SIG-M5 (cell line): ENCODE data around the gene GAA.
"Not testable (repeated sequence)": the region's sequence is repeated elsewhere in the genome, so short reads cannot be mapped to it uniquely, and the experiment has no call there.

Experiments used
- DNase-seq: peaks from one replicate; lab custom pipeline; 2025; lab: John Stamatoyannopoulos, UW

The GAA gene

DNA sequence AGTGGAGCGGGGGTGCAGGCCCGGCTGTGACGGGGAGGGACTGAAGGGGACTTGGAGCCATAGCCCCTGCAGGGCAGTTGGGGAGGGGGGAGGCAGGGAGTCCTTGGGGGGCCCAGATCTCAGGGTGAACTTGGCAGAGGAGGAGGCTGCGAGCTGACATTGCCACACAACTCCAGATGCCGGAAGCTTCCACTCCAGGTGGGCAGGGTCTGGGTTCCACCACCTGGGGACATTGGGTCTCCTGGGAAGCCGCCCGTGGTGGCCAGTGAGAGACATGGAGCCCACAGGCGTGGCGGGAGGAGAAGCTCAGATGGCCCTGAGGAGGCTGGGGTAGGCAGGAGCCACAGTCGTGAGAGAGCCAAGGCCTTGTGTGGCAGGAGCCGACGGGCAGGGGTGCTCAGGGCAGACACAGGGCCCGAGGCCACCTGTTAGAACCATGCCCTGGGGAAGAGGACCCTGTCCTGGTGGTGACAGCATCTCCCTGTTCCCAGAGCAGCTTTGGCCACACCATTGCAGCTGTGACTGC lies 18.2 kb upstream of the GAA start:
- no peak for DNase-seq

DNA sequence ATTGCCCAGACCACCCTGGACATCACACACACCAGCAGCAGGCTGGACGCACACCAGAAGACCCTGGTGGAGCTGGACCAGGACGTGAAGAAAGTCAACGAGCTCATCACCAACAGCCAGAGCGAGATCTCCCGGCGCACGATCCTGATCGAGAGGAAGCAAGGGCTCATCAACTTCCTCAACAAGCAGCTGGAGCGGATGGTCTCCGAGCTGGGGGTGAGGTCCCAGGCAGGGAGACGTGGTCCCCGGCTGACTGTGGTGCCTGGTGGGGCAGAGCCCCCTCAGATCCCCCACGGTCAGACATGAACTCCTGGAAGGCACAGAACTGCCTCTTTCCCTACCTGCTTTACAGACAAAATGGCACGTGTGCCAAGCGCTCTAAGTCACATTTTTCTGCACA lies 16.6 kb upstream of the GAA start:
- no peak for DNase-seq

- DNase-seq: no peak
Observed at GRCh38 chr17:80086081-80086480, 15.3 kb upstream of the GAA start.

DNA sequence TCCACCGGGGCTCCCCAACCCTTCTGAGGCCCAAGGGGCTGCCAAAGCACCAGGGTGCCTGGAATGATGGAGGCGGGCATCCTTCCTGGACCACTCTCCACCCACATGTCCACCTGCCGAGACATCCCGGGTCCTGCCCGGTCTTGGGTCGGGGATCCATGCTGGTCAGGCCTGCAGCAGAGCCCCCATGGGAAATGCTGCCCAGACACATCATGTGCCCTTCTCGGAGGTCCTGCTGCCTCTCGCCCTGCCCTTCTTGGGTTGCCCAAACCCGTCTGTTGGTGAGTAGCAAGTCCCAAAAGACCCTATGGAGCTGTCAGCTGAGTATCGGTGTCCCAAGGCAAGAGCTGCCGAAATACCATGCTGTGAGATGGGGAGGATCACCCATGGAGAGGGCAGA lies 14.8 kb upstream of the GAA start:
- DNase-seq: no peak

DNA sequence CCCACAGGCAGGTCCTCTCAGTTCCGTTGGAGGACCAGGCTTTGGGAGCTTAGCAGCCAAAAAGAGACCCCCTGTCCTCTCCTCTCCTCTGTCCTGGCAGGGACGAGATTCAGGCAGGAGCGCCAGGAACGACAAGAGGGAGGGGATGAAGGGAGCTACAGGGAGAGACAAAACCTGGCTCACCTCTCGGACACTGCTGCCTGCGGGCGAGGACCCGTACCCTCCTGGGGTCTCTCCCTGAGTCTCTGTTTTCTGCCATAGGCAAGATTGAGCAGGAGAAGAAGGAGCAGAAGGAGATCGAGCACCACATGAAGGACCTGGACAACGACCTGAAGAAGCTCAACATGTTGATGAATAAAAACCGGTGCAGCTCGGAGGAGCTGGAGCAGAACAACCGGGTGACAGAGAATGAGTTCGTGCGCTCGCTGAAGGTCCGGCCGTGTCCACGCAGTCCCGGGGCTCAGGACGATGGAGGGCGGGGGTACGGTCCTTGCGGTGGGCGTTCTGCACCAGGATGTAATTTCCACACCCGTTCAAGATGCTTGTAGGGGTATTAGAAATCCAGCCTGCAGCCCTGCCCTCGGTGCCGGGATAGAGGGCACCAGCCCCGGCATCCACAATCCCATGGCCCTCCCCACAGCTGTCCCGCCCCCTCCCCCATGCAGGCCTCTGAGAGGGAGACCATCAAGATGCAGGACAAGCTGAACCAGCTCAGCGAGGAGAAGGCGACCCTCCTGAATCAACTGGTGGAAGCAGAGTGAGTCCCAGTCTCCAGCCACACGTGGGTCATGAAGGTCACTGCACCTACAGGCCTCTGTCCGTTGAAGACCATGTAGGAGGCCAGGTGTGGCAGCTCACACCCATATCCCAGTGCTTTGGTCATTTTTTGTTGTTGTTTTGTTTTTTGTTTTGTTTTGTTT lies 13.8 kb upstream of the GAA start:
- DNase-seq: no peak

DNA sequence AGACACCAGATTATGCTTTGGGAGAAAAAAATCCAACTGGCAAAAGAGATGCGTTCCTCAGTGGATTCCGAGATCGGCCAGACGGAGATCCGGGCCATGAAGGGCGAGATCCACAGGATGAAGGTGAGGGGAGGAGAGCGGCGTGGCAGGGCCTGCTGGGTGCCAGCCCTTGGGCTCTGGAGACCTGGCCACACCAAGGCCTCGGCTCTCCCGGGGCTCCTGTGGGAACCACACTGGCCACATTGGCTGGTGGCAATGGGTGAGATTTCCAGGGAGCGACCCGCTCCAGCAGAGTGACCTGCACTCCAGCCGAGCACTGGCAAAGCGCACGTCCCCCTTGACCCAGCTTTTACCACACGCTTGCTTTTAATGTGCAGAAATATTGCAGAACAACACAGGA lies 11.6 kb upstream of the GAA start:
- DNase-seq: no peak

- DNase-seq: not testable (repeated sequence)
Observed at GRCh38 chr17:80090164-80090563, 11.2 kb upstream of the GAA start.

DNA sequence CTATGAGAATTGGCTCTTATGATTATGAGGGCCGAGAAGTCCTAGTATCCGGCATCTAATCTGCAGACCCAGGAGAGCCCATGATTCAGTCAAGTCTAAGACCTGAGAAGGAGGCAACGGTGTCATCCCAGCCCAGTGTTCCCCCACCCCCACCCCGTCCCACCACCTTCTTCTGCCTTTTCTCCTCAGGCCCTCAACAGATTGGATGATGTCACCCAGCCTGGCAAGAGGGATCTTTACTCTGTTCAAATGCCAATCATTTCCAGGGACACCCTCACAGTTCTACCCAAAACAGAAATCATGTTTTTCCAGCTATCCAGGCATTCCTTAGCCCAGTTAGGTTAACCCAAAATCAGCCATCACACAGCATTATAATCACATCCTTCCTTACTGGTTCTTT lies 10.0 kb upstream of the GAA start:
- DNase-seq: no peak

DNA sequence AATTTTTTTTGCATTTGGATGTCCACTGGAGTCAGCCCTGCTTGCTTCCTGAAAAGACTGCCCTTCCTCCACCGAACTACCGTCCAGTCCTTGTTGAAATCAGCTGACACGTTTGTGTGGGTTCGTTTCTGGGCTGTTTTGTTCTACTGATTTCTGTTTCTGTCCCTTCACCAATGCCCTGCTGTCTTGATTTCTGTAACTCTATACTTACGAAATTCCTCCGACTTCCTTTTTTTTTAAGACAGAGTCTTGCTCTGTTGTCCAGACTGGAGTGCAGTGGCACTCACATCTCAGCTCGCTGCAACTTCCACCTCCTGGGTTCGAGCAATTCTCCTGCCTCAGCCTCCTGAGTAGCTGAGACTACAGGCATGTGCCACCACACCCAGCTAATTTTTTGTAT lies 8.4 kb upstream of the GAA start:
- peak; percentile 77 for DNase-seq

- DNase-seq: no peak
Observed at GRCh38 chr17:80095038-80095843, 6.1 kb upstream of the GAA start.

GRCh38 chr17:80095844-80096475 lies 5.4 kb upstream of the GAA start:
- DNase-seq: no peak

DNA sequence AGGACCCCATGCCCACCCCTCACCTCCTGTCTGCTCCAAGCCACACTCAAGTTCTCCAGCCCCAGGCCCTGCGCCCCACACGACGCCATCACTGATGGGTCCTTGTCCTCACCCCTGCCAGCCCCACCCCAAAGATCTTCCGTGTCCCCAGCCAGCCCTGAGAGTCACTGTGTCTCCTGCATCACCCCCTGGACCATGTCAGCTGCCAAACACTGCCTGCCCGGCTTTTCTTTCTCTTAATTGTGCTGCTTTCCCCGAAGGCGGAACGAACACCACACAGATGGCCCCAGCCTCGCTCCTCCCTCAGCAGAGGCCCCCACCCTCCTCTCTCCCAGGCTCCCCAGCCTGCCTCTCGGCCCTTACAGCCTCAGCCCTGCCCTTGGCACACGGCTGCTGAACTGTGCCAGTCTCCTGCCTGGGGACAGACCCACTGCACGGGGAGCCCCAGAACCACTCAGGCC lies 4.8 kb upstream of the GAA start:
- no peak for DNase-seq

DNA sequence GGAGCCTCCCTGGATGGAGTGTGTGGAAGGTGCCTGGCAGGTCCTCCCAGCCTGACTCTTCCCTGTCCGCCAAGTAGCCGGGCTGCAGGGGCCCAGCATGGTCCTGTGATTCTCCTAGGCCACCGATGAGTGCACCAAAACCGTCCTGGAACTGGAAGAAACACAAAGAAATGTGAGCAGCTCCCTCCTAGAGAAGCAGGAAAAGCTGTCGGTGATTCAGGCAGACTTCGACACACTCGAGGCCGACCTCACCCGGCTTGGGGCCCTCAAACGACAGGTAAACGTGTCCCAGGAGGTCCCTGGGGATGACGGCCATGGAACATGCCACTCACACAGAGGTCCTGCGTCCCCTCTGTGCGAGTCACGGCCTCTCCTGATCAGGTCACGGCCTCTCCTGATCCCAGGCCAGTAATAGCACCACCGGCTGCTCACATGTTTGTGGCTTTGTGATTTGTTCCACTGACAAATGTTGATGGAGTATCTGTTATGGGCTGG lies 4.2 kb upstream of the GAA start:
- DNase-seq: no peak

- no peak for DNase-seq
Observed at GRCh38 chr17:80097844-80098691, 3.3 kb upstream of the GAA start.

DNA sequence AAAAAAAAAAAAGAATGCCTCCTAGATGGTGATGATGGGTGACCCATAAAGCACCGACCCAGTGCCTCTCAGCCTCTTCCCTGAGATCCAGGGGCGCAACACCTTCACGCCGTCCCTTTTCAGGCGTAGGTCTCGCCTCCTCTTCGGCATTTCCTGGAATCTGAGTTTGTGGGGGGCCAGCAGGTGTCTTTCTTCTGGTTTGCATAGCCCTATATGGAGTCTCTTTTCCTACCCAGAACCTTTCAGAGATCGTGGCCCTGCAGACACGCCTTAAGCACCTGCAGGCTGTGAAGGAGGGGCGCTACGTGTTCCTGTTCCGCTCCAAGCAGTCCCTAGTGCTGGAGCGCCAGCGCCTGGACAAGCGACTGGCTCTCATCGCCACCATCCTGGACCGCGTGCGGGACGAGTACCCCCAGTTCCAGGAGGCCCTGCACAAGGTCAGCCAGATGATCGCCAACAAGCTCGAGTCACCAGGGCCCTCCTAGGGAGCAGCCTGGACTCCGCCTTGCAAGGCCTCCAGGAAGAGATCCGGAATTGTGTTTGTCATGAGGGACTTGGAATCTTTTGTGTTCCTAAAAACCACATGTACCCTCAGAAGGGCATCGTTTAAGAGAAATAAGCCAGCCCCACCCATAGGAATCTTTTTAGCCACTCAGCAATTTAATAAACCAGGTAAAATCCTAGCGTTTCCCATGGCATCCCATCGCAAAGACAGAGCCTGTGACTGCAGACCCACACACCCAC lies 1.9 kb upstream of the GAA start:
- no peak for DNase-seq

- no peak for DNase-seq
Observed at GRCh38 chr17:80100035-80100323, 1.4 kb upstream of the GAA start.

- no peak for DNase-seq
Observed at GRCh38 chr17:80101946-80102663, 724 bp downstream of the GAA start.

GRCh38 chr17:80102664-80103448 lies 1.5 kb downstream of the GAA start:
- no peak for DNase-seq

DNA sequence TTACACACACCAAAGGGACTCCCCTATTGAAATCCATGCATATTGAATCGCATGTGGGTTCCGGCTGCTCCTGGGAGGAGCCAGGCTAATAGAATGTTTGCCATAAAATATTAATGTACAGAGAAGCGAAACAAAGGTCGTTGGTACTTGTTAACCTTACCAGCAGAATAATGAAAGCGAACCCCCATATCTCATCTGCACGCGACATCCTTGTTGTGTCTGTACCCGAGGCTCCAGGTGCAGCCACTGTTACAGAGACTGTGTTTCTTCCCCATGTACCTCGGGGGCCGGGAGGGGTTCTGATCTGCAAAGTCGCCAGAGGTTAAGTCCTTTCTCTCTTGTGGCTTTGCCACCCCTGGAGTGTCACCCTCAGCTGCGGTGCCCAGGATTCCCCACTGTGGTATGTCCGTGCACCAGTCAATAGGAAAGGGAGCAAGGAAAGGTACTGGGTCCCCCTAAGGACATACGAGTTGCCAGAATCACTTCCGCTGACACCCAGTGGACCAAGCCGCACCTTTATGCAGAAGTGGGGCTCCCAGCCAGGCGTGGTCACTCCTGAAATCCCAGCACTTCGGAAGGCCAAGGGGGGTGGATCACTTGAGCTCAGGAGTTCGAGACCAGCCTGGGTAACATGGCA lies 2.2 kb downstream of the GAA start:
- no peak for DNase-seq
